ENCODE measurements around the gene KSR2. TPM values are rescaled to one million over a fixed set of nuclear protein-coding genes. Genes with fewer than 3 reads are reported as not detected.
"Not testable (repeated sequence)": the region's sequence is repeated elsewhere in the genome, so short reads cannot be mapped to it uniquely, and the experiment has no call there.

The KSR2 gene
- total RNA-seq, 1 donor from 2014 or later = 0.02 TPM

- intact Hi-C loops (cut with micrococcal nuclease) = no loop called here
Measured at GRCh38 chr12:117830471-117830870, 138.3 kb downstream of the KSR2 start.

- intact Hi-C loops (cut with micrococcal nuclease) = no loop called here
Measured at GRCh38 chr12:117829108-117829507, 139.7 kb downstream of the KSR2 start.

- intact Hi-C loops (cut with micrococcal nuclease) = no loop called here
Measured at GRCh38 chr12:117827660-117828059, 141.1 kb downstream of the KSR2 start.

- intact Hi-C loops (cut with micrococcal nuclease) = no loop called here
Measured at GRCh38 chr12:117825827-117826226, 143.0 kb downstream of the KSR2 start.

GRCh38 chr12:117821480-117822175 lies 147.2 kb downstream of the KSR2 start:
- intact Hi-C loops (cut with micrococcal nuclease) = no loop called here

- intact Hi-C loops (cut with micrococcal nuclease) = no loop called here
Measured at GRCh38 chr12:117820216-117820907, 148.4 kb downstream of the KSR2 start.

GRCh38 chr12:117819160-117819559 lies 149.6 kb downstream of the KSR2 start:
- intact Hi-C loops (cut with micrococcal nuclease) = no loop called here

GRCh38 chr12:117818400-117818799 lies 150.4 kb downstream of the KSR2 start:
- intact Hi-C loops (cut with micrococcal nuclease) = no loop called here

- intact Hi-C loops (cut with micrococcal nuclease) = no loop called here
Measured at GRCh38 chr12:117809509-117809908, 159.3 kb downstream of the KSR2 start.

GRCh38 chr12:117807946-117808345 lies 160.8 kb downstream of the KSR2 start:
- intact Hi-C loops (cut with micrococcal nuclease) = no loop called here

GRCh38 chr12:117807355-117807754 lies 161.4 kb downstream of the KSR2 start:
- intact Hi-C loops (cut with micrococcal nuclease) = no loop called here

- intact Hi-C loops (cut with micrococcal nuclease) = no loop called here
Measured at GRCh38 chr12:117805865-117806264, 162.9 kb downstream of the KSR2 start.

- intact Hi-C loops (cut with micrococcal nuclease) = no loop called here
Measured at GRCh38 chr12:117803001-117803400, 165.8 kb downstream of the KSR2 start.

GRCh38 chr12:117800711-117801110 lies 168.1 kb downstream of the KSR2 start:
- intact Hi-C loops (cut with micrococcal nuclease) = not testable (repeated sequence)

GRCh38 chr12:117797202-117797601 lies 171.6 kb downstream of the KSR2 start:
- intact Hi-C loops (cut with micrococcal nuclease) = no loop called here

GRCh38 chr12:117792877-117793424 lies 175.8 kb downstream of the KSR2 start:
- intact Hi-C loops (cut with micrococcal nuclease) = no loop called here

- intact Hi-C loops (cut with micrococcal nuclease) = no loop called here
Measured at GRCh38 chr12:117792471-117792870, 176.3 kb downstream of the KSR2 start.

GRCh38 chr12:117790948-117791347 lies 177.8 kb downstream of the KSR2 start:
- intact Hi-C loops (cut with micrococcal nuclease) = no loop called here

GRCh38 chr12:117790198-117790597 lies 178.6 kb downstream of the KSR2 start:
- intact Hi-C loops (cut with micrococcal nuclease) = no loop called here

GRCh38 chr12:117789195-117789912 lies 179.4 kb downstream of the KSR2 start:
- intact Hi-C loops (cut with micrococcal nuclease) = no loop called here

- intact Hi-C loops (cut with micrococcal nuclease) = no loop called here
Measured at GRCh38 chr12:117778656-117779055, 190.1 kb downstream of the KSR2 start.

Measured in T-helper 2 cell treated with Interferon-gamma antibody and Interleukin-4, amounts not matched to agents 100 ng/mL and 5 ng/mL, for 36 hours (primary cell).